HG03064 (cell line): ENCODE results near the gene GNAL.
"Not testable (repeated sequence)": the region's sequence is repeated elsewhere in the genome, so short reads cannot be mapped to it uniquely, and the experiment has no call there.

Experiments used
- ATAC-seq: cut with Tn5 transposase; IDR thresholded peaks from one replicate; pipeline ENCODE4 v1.9.1; 2021; ENCODE audit warnings: low read depth; ENCODE audit not compliant: unreplicated experiment

GNAL gene

GRCh38 chr18:11668441-11669169 is 20.5 kb upstream of the GNAL start:
- no peak for ATAC-seq

GRCh38 chr18:11669271-11669947 is 19.7 kb upstream of the GNAL start:
- no peak for ATAC-seq

- no peak for ATAC-seq
Measured at GRCh38 chr18:11669948-11670275, 19.2 kb upstream of the GNAL start.

GRCh38 chr18:11671156-11671555 is 17.9 kb upstream of the GNAL start:
- ATAC-seq, result no peak

GRCh38 chr18:11672198-11672597 is 16.9 kb upstream of the GNAL start:
- ATAC-seq, result no peak

GRCh38 chr18:11672846-11673454 is 16.1 kb upstream of the GNAL start:
- no peak for ATAC-seq

GRCh38 chr18:11673560-11673959 is 15.5 kb upstream of the GNAL start:
- ATAC-seq, result no peak

GRCh38 chr18:11674119-11674518 is 14.9 kb upstream of the GNAL start:
- ATAC-seq, result no peak

- no peak for ATAC-seq
Measured at GRCh38 chr18:11676386-11676785, 12.7 kb upstream of the GNAL start.

- ATAC-seq, result no peak
Measured at GRCh38 chr18:11676867-11677266, 12.2 kb upstream of the GNAL start.

- no peak for ATAC-seq
Measured at GRCh38 chr18:11678211-11678610, 10.9 kb upstream of the GNAL start.

- no peak for ATAC-seq
Measured at GRCh38 chr18:11689669-11690565, 853 bp downstream of the GNAL start.

- not testable (repeated sequence) for ATAC-seq
Measured at GRCh38 chr18:11690660-11691059, 1.6 kb downstream of the GNAL start.

GRCh38 chr18:11695736-11696135 is 6.7 kb downstream of the GNAL start:
- ATAC-seq, result no peak

GRCh38 chr18:11696451-11696850 is 7.4 kb downstream of the GNAL start:
- ATAC-seq, result no peak

GRCh38 chr18:11700876-11701275 is 11.8 kb downstream of the GNAL start:
- no peak for ATAC-seq

- no peak for ATAC-seq
Measured at GRCh38 chr18:11710578-11710977, 21.5 kb downstream of the GNAL start.

- no peak for ATAC-seq
Measured at GRCh38 chr18:11713756-11714155, 24.7 kb downstream of the GNAL start.

GRCh38 chr18:11714244-11714918 is 25.3 kb downstream of the GNAL start:
- ATAC-seq, result no peak

- ATAC-seq, result not testable (repeated sequence)
Measured at GRCh38 chr18:11716767-11717315, 27.8 kb downstream of the GNAL start.
